Body of pancreas (tissue), 4 donors: ENCODE measurements around the gene PFKL. TPM values are rescaled to one million over a fixed set of nuclear protein-coding genes. Genes with fewer than 3 reads are reported as not detected.

Experiments used
- ATAC-seq: fragments of 150-250 bp; one replicate; pipeline ENCODE4 v1.9.1; 2016
- DNase-seq, 4 donors: peaks; one replicate each; pipeline ENCODE4 v3.0.0-alpha.2; 2019
- H3K27ac ChIP-seq, 4 donors: fragments of 200-600 bp; sonication (generic); 1 replicate in 3 of 4; 2 replicates in 1 of 4; pipeline versions ENCODE4 v1.5.1 to v1.6.1; 2016 to 2019; ENCODE audit warnings: mild to moderate bottlenecking in 1 of 4, mixed read lengths in 1 of 4, moderate library complexity in 1 of 4
- H3K27me3 ChIP-seq, 2 donors: fragments of 200-600 bp; sonication (generic); one replicate each; pipeline ENCODE4 v1.6.0; 2016; ENCODE audit warnings: mild to moderate bottlenecking in 1 of 2
- H3K36me3 ChIP-seq, 2 donors: fragments of 200-600 bp; sonication (generic); replicated peaks in 1 of 2; 2 replicates each; pipeline ENCODE4 v1.5.1; 2016; ENCODE audit warnings: low read depth in 2 of 2; ENCODE audit not compliant: insufficient read depth in 1 of 2
- H3K4me1 ChIP-seq: fragments of 200-600 bp; sonication (generic); one replicate; pipeline ENCODE4 v1.6.0; 2016
- H3K4me3 ChIP-seq, 2 donors: fragments of 200-600 bp; sonication (generic); 1 replicate in 1 of 2; 2 replicates in 1 of 2; pipeline ENCODE4 v1.5.1; 2016 to 2019
- H3K9me3 ChIP-seq, 3 donors: fragments of 200-600 bp; sonication (generic); 1 replicate in 2 of 3; 2 replicates in 1 of 3; pipeline ENCODE4 v1.5.1; 2016
- CTCF ChIP-seq, 7 experiments: fragments of 450-650 bp in 4 of 7; fragments of 200-600 bp in 3 of 7; sonication (generic) in 3 of 7; IDR thresholded peaks; one replicate each; pipeline ENCODE4 v1.5.1; 2016 to 2019; ENCODE audit warnings: antibody characterized with exemption in 7 of 7
- POLR2A ChIP-seq, 3 donors: fragments of 450-650 bp; IDR thresholded peaks; one replicate each; pipeline ENCODE4 v1.6.1; 2016; ENCODE audit warnings: antibody characterized with exemption in 3 of 3, mild to moderate bottlenecking in 2 of 3
- WGBS, 2 donors: methylation state at CpG; one replicate each; pipeline ENCODE4 v1.1.5; 2017; 5-methylcytosine and 5-hydroxymethylcytosine counted together
- intact Hi-C: fragments of 100-400 bp; cut with DNase I; formaldehyde crosslinking; loops from one replicate; pipeline ENCODE4 v1.15.1; 2023
- total RNA-seq, 2 donors: library from RNA; depleted of rRNA; stranded (reverse); fragments of >200 nt; gene quantifications; one replicate each; pipeline ENCODE4 v1.1.0, GENCODE V29; 2016

PFKL gene
- total RNA-seq, 2 donors from 2014 or later, result 56.8 to 104 TPM

GRCh38 chr21:44331650-44332307, 31.9 kb downstream of the PFKL start:
- DNase-seq (no peak), ATAC-seq (no peak)
- no peak overlapping the region for H3K27ac ChIP-seq
- H3K9me3 ChIP-seq, result no peaks in the 10 kb centered on the region
- WGBS, 2 donors, result 85 to 89% methylated on average over 8 to 20 of the region's 20 CpGs
- intact Hi-C loops, result no loop called here
- H3K27me3 ChIP-seq, result no peaks in the 10 kb centered on the region
- TF ChIP-seq POLR2A (IDR thresholded peaks at IDR 0.05) (no peak), CTCF (IDR thresholded peaks at IDR 0.05) (no peak)
- H3K4me3 ChIP-seq, result no peak overlapping the region
- H3K4me1 ChIP-seq, result no peaks in the 10 kb centered on the region
- H3K36me3 ChIP-seq, result no peaks in the 10 kb centered on the region

GRCh38 chr21:44332383-44332782, 32.5 kb downstream of the PFKL start:
- no peak for DNase-seq
- no peak overlapping the region for H3K27ac ChIP-seq
- TF ChIP-seq CTCF (IDR thresholded peaks at IDR 0.05), result no peak
- no peak for TF ChIP-seq POLR2A (IDR thresholded peaks at IDR 0.05)
- H3K9me3 ChIP-seq, result no peaks in the 10 kb centered on the region
- no peak for ATAC-seq
- H3K27me3 ChIP-seq, result no peaks in the 10 kb centered on the region
- no peak overlapping the region for H3K4me3 ChIP-seq
- no peaks in the 10 kb centered on the region for H3K36me3 ChIP-seq
- H3K4me1 ChIP-seq, result no peaks in the 10 kb centered on the region
- 81 to 89% methylated on average over 7 to 17 of the region's 17 CpGs for WGBS, 2 donors
- intact Hi-C loops, result no loop called here

- 96 to 100% methylated on average over 7 to 22 of the region's 22 CpGs for WGBS, 2 donors
- no peak for ATAC-seq
- H3K27ac ChIP-seq, result no peak overlapping the region
- H3K36me3 ChIP-seq, result no peaks in the 10 kb centered on the region
- intact Hi-C loops, result no loop called here
- TF ChIP-seq CTCF (IDR thresholded peaks at IDR 0.05), result no peak
- no peak for TF ChIP-seq POLR2A (IDR thresholded peaks at IDR 0.05)
- no peak for DNase-seq
- H3K4me3 ChIP-seq, result no peak overlapping the region
- peaks cover 3% of the 10 kb centered on the region for H3K4me1 ChIP-seq
- no peaks in the 10 kb centered on the region for H3K27me3 ChIP-seq
- H3K9me3 ChIP-seq, result no peaks in the 10 kb centered on the region
These were observed 33.1 kb downstream of the PFKL start for GRCh38 chr21:44332965-44333364.

GRCh38 chr21:44333509-44334328, 33.9 kb downstream of the PFKL start:
- no peak for DNase-seq
- Histone ChIP-seq H3K27me3 (no peaks in the 10 kb centered on the region), H3K36me3 (no peaks in the 10 kb centered on the region), H3K4me1 (peaks cover 8% of the 10 kb centered on the region), H3K9me3 (no peaks in the 10 kb centered on the region), H3K27ac (no peak overlapping the region), H3K4me3 (no peak overlapping the region)
- 88 to 90% methylated on average over 39 to 44 of the region's 45 CpGs for WGBS, 2 donors
- intact Hi-C loops, result no loop called here
- TF ChIP-seq POLR2A (IDR thresholded peaks at IDR 0.05), result no peak
- TF ChIP-seq CTCF (IDR thresholded peaks at IDR 0.05), result no peak
- ATAC-seq, result no peak
